GM21786 (cell line): Measurements from ENCODE around the gene SRC.

ENCODE experiments used
- ATAC-seq: cut with Tn5 transposase; IDR thresholded peaks from one replicate; pipeline ENCODE4 v1.9.1; 2021; ENCODE audit not compliant: unreplicated experiment

SRC gene

DNA sequence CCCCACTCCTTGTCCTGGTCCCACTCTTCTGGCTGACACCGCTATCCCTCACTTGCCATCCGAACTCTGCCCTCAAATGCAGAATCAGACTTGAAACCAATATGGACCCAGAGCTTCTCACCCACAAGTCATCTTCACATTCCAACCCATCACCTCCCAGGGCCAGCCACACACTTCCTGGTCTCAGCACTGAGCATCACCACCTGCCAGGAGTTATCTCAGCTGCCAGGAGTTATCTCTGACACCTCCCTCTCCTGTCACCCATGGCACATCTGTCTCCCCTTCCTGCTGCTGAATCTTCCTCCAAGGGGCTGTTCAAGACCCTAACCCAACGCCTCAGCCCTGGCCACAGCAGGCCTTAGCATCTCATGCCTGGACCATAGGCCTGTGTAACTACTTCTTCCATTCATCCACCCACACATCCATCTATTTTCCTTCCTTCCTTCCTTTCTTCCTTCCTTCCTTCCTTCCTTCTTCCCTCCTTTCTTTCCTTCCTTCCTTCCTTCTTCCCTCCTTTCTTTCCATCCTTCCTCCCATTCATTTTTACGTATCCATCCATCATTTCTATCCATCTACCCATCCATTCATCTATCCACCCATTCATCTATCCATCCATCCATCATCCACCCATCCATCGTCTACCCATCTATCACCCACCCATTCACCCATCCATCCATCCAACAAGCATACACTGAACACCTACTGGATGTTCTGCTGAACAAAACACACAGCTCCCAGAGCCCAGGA lies 100.5 kb downstream of the SRC start:
- no peak for ATAC-seq

DNA sequence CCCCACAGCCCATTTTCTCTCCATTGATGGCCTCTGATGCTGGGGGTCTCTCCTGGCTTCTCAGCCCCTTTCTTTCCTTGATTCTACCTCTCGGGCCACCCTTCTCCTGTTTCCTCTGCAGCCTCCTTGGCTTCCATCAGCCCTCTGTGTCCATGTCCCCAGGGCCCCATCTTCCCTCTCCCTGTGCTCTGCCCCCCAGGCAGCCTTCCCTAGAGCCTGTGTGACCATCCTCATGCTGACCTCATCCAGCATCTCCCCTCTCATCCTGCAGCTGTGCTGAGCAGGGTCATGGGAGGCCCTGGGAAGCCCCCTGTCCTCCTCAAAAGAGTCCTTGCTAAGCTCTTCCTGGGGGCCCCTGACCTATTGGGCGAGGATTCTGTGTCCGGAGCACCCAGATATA lies 101.7 kb downstream of the SRC start:
- no peak for ATAC-seq

DNA sequence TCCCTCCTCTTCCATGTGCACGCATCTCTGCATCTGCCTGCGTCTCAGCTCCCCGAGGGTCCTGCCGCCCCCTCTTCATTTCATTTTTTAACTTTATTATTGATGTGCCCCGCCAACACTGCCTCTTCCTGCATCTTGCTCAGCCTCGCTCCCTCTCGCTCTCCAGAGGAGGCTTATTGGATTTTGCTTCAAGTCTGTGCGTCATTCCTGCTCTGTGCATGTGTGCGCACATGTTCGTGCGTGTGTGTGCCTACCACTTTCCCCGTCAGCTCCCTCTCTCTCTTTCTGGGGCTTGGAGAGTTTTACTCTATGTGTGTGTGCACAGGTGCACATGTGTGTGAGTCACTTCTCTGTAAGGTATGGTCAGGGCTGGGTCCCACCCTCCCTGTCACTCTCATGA lies 103.3 kb downstream of the SRC start:
- no peak for ATAC-seq

DNA sequence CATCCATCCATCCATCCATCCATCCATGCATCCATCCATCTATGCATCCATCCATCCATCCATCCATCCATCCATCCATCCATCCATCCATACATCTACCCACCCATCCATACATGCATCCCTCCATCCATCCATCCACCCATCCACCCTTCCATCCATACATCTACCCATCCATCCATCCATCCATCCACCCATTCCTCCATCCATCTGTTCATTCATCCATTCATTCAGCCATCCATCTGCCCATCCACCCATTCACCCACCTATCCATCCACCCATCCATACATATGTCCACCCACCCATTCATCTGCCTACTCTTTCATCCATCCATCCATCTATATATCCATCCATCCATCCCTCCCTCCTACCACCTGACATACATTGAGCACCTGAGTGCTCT lies 104.4 kb downstream of the SRC start:
- no peak for ATAC-seq

DNA sequence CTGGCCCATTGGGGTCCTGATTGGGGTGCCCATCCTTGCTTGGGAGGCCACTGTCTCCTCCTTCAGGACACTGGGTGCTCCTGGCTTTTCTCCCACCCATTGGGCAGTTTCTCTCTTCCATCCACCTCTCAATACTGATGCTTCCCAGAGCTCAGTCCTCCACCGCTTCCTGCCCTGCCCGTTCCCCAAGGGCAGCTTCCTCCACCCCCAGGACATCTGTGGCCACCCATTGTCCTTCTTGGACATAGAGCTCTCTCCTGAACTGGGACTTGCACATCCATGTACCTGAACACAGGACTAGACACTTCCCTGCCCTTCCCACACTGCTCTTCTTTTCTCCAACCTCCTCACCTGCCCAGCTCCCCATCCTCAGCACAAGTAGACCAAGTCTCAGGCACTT lies 105.7 kb downstream of the SRC start:
- no peak for ATAC-seq

DNA sequence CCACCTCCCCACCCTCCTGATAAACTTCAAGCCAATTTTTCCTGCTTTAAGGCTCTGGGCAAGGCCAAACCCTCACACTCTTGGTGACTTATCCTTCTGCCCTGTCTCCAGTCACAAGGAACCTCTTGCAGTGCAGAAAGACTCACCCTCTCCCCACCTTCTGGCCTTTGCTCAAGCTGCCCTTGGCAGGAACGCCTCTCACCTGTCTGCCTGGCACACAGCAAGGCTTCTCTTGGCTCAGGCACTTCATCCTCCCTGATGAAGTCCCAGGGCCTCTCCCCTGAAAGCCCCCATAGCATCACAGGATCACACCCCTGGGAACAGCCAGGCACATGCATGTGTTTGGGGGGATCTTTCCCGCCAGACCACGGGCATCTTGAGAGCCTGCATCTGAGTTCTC lies 106.3 kb downstream of the SRC start:
- no peak for ATAC-seq

DNA sequence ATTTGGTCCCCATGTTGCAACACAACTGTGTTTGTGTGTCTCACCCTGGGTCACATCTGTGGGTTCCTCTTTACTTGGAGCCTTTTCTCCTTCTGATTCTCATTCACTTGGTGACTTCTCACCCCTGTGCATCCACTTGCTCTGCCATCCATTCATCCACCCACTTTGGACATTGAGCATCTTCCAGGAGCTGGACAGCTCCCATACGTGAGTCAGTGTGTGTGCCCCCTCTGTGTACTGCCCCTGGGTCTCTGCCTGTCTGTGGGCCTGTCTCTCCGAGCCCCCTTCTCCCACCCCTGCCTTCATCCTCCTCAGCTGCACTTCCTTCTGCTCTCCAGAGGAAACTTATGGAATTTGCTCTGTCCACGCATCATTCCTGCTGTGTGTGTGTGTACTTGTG lies 107.3 kb downstream of the SRC start:
- no peak for ATAC-seq

DNA sequence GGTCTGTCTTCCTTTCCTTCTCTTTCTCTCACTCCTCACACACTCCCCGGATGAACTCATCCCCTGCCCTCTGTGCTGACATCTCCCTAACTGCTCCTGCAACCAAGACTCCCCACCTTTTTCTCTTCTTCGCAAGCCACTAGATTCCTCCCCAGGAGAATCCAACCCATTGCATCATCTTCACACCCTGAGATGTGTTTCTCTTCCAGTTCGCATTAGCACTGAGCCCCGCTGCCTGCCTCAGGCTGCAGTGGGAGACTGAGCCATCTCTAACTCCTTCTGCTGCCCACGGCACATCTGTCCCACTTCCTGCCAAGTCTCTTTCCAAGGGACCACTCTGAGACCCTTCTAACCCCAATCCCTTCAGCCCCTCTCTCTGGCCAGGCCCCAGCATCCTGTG lies 107.9 kb downstream of the SRC start:
- ATAC-seq: no peak

DNA sequence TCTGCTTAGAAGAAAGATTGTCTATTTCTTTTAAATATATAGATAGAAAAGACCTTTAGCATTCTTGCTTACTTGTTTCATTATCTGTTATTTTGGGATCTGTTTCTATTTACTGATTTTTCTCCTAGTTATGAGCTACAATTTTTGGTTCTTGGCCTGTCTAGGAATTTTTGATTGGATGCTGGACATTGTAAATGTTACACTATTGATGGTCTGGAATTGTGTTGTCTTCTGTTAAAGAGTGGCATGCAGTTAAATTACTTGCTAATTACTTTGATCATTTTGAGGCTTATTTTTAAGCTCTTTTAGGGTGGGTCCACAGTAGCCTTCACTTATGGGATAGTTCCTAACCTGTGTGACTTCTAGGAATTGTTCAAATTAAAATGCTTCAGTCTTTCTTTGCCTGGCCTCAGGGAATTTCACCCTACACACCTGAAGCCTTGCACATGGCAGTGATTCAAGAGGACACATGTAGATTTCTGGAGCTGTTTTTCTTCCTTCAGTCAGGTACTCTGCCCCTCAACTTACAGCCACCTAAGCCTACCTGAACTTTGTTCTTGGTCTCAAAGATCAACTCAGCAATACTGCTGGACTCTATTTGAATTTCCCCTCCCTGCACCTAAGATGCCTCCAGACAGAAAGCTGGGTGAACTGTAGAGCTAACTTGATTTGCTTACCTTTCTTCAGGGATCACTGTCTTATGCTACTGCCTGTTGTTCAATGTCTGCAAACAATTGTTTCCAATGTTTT lies 108.9 kb downstream of the SRC start:
- ATAC-seq: no peak
